ENCODE measurements around the gene EMC8. TPM values are rescaled to one million over a fixed set of nuclear protein-coding genes. Genes with fewer than 3 reads are reported as not detected.

The EMC8 gene
- total and polyA plus RNA-seq, 2 of the 8 experiments (the other 6 are each of a cell fraction or from before 2014, with no cell fraction given): 52.2 to 69.7 TPM

DNA sequence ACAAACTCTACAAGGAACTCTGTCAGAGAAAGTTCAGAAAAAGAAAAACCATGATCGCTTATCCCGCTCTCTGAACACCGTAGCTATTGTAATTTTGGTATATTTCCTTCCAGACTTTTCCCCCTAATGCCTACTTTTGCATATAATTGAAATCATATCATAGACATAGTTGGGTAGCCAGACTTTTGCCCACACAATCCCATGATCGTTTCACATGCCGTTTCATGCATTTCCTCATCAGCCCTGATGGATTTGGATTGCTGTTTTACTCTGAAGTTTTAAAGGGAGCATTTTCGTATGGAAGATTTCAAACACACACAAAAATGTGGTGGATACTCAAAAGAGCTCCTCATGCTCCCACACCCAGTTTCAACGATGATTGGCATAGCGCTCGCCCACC is 31.5 kb upstream of the EMC8 start (continued):
- TF ChIP-seq, protein P1, sequence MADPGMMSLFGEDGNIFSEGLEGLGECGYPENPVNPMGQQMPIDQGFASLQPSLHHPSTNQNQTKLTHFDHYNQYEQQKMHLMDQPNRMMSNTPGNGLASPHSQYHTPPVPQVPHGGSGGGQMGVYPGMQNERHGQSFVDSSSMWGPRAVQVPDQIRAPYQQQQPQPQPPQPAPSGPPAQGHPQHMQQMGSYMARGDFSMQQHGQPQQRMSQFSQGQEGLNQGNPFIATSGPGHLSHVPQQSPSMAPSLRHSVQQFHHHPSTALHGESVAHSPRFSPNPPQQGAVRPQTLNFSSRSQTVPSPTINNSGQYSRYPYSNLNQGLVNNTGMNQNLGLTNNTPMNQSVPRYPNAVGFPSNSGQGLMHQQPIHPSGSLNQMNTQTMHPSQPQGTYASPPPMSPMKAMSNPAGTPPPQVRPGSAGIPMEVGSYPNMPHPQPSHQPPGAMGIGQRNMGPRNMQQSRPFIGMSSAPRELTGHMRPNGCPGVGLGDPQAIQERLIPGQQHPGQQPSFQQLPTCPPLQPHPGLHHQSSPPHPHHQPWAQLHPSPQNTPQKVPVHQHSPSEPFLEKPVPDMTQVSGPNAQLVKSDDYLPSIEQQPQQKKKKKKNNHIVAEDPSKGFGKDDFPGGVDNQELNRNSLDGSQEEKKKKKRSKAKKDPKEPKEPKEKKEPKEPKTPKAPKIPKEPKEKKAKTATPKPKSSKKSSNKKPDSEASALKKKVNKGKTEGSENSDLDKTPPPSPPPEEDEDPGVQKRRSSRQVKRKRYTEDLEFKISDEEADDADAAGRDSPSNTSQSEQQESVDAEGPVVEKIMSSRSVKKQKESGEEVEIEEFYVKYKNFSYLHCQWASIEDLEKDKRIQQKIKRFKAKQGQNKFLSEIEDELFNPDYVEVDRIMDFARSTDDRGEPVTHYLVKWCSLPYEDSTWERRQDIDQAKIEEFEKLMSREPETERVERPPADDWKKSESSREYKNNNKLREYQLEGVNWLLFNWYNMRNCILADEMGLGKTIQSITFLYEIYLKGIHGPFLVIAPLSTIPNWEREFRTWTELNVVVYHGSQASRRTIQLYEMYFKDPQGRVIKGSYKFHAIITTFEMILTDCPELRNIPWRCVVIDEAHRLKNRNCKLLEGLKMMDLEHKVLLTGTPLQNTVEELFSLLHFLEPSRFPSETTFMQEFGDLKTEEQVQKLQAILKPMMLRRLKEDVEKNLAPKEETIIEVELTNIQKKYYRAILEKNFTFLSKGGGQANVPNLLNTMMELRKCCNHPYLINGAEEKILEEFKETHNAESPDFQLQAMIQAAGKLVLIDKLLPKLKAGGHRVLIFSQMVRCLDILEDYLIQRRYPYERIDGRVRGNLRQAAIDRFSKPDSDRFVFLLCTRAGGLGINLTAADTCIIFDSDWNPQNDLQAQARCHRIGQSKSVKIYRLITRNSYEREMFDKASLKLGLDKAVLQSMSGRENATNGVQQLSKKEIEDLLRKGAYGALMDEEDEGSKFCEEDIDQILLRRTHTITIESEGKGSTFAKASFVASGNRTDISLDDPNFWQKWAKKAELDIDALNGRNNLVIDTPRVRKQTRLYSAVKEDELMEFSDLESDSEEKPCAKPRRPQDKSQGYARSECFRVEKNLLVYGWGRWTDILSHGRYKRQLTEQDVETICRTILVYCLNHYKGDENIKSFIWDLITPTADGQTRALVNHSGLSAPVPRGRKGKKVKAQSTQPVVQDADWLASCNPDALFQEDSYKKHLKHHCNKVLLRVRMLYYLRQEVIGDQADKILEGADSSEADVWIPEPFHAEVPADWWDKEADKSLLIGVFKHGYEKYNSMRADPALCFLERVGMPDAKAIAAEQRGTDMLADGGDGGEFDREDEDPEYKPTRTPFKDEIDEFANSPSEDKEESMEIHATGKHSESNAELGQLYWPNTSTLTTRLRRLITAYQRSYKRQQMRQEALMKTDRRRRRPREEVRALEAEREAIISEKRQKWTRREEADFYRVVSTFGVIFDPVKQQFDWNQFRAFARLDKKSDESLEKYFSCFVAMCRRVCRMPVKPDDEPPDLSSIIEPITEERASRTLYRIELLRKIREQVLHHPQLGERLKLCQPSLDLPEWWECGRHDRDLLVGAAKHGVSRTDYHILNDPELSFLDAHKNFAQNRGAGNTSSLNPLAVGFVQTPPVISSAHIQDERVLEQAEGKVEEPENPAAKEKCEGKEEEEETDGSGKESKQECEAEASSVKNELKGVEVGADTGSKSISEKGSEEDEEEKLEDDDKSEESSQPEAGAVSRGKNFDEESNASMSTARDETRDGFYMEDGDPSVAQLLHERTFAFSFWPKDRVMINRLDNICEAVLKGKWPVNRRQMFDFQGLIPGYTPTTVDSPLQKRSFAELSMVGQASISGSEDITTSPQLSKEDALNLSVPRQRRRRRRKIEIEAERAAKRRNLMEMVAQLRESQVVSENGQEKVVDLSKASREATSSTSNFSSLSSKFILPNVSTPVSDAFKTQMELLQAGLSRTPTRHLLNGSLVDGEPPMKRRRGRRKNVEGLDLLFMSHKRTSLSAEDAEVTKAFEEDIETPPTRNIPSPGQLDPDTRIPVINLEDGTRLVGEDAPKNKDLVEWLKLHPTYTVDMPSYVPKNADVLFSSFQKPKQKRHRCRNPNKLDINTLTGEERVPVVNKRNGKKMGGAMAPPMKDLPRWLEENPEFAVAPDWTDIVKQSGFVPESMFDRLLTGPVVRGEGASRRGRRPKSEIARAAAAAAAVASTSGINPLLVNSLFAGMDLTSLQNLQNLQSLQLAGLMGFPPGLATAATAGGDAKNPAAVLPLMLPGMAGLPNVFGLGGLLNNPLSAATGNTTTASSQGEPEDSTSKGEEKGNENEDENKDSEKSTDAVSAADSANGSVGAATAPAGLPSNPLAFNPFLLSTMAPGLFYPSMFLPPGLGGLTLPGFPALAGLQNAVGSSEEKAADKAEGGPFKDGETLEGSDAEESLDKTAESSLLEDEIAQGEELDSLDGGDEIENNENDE (IDR thresholded peaks at IDR 0.05; ENCODE audit: insufficient replicate concordance, low read length): no peak
- TF ChIP-seq KDM4A (IDR thresholded peaks at IDR 0.05; ENCODE audit: low read depth, low read length, severe bottlenecking) (no peak), TAF1 (IDR thresholded peaks at IDR 0.05; ENCODE audit: low read depth, low read length) (no peak), RNF2 (IDR thresholded peaks at IDR 0.05; ENCODE audit: borderline replicate concordance, low read depth, low read length, missing control alignments, poor library complexity, severe bottlenecking) (no peak), MAFK (IDR thresholded peaks at IDR 0.05; ENCODE audit: low read depth, low read length) (no peak)
- TF ChIP-seq, protein P2, sequence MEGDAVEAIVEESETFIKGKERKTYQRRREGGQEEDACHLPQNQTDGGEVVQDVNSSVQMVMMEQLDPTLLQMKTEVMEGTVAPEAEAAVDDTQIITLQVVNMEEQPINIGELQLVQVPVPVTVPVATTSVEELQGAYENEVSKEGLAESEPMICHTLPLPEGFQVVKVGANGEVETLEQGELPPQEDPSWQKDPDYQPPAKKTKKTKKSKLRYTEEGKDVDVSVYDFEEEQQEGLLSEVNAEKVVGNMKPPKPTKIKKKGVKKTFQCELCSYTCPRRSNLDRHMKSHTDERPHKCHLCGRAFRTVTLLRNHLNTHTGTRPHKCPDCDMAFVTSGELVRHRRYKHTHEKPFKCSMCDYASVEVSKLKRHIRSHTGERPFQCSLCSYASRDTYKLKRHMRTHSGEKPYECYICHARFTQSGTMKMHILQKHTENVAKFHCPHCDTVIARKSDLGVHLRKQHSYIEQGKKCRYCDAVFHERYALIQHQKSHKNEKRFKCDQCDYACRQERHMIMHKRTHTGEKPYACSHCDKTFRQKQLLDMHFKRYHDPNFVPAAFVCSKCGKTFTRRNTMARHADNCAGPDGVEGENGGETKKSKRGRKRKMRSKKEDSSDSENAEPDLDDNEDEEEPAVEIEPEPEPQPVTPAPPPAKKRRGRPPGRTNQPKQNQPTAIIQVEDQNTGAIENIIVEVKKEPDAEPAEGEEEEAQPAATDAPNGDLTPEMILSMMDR (IDR thresholded peaks at IDR 0.05; ENCODE audit: control extremely low read depth in 1 of 3, insufficient read depth in 1 of 3, low read depth in 1 of 3, low read length in 3 of 3): no peak

All from H1 (cell line).